A549 (cell line): ENCODE results near the gene UNC79.

Source experiments
- CEBPB ChIP-seq, 2 experiments: fragments of >200 bp in 1 of 2; sonication (Bioruptor Twin) in 1 of 2; formaldehyde crosslinking in 1 of 2; IDR thresholded peaks; 2 replicates each; pipeline ENCODE4 v1.6.1; 2012 to 2016
- CTCF ChIP-seq: fragments of >200 bp; sonication (Bioruptor Twin); formaldehyde crosslinking; IDR thresholded peaks from 3 replicates; pipeline ENCODE4 v1.5.1; 2016
- ESRRA ChIP-seq: fragments of 150-350 bp; IDR thresholded peaks from 2 replicates; pipeline ENCODE4 v1.6.1; 2014; ENCODE audit warnings: mild to moderate bottlenecking, low read length, borderline replicate concordance
- FOXS1 ChIP-seq: fragments of 250-450 bp; sonication (Bioruptor Pico); IDR thresholded peaks from 2 replicates; pipeline ENCODE4 v1.5.0; 2020; ENCODE audit warnings: mild to moderate bottlenecking, moderate library complexity
- HOXA7 ChIP-seq: fragments of 250-450 bp; sonication (Bioruptor Pico); IDR thresholded peaks from 2 replicates; pipeline ENCODE4 v1.5.0; 2020; ENCODE audit warnings: mild to moderate bottlenecking, moderate library complexity
- JUN ChIP-seq, 2 experiments: fragments of >200 bp; sonication (Bioruptor Twin); formaldehyde crosslinking; IDR thresholded peaks; 2 replicates in 1 of 2; 3 replicates in 1 of 2; pipeline ENCODE4 v1.6.1; 2016 to 2017
- MAX ChIP-seq: IDR thresholded peaks from 2 replicates; pipeline ENCODE4 v1.6.1; 2012
- POLR2A ChIP-seq: IDR thresholded peaks from 2 replicates; pipeline ENCODE4 v1.6.1; 2012; ENCODE audit warnings: mild to moderate bottlenecking, low read length
- REST ChIP-seq: fragments of 200-600 bp; sonication (generic); IDR thresholded peaks from 2 replicates; pipeline ENCODE4 v1.6.1; 2016; ENCODE audit warnings: antibody characterized with exemption, mild to moderate bottlenecking, moderate library complexity

GRCh38 chr14:93456356-93456755 is 25.6 kb downstream of the UNC79 start:
- TF ChIP-seq HOXA7 (CRISPR knock-in tag) (no peak), POLR2A (no peak), REST (no peak), CEBPB (IDR thresholded peaks at IDR 0.05) (no peak), JUN (IDR thresholded peaks at IDR 0.05) (no peak), FOXS1 (CRISPR knock-in tag) (no peak), ESRRA (no peak), CTCF (no peak), MAX (no peak)
